T-helper 2 cell treated with Interferon-gamma antibody and Interleukin-4, amounts not matched to agents 5 μg/mL and 100 μg/mL, for 36 hours (primary cell): ENCODE measurements around the gene AHNAK.
A peak's percentile ranks its signal among the peaks of the same experiment; 100 is the strongest.

ENCODE experiments used
- DNase-seq: peaks from one replicate; pipeline ENCODE4 v3.0.0; 2021; ENCODE audit warnings: low spot score
- H3K27ac Mint-ChIP-seq: one replicate; pipeline ENCODE4 v1.8.0; 2021; ENCODE audit warnings: mild to moderate bottlenecking, mixed read lengths
- H3K27me3 Mint-ChIP-seq: one replicate; pipeline ENCODE4 v1.8.0; 2021; ENCODE audit warnings: low read depth, mixed read lengths
- H3K36me3 Mint-ChIP-seq: one replicate; pipeline ENCODE4 v1.8.0; 2021; ENCODE audit warnings: low read depth, mixed read lengths
- H3K4me1 Mint-ChIP-seq: one replicate; pipeline ENCODE4 v1.8.0; 2021; ENCODE audit warnings: low read depth, mixed read lengths
- H3K4me3 Mint-ChIP-seq: one replicate; pipeline ENCODE4 v1.8.0; 2022; ENCODE audit warnings: mild to moderate bottlenecking, moderate library complexity, mixed read lengths
- H3K9me3 Mint-ChIP-seq: one replicate; pipeline ENCODE4 v1.8.0; 2021; ENCODE audit warnings: mixed read lengths

AHNAK gene

GRCh38 chr11:62413060-62413696 is 133.4 kb downstream of the AHNAK start:
- no peaks in the 10 kb centered on the region for H3K27me3 Mint-ChIP-seq
- H3K4me1 Mint-ChIP-seq, result peaks cover 2% of the 10 kb centered on the region
- H3K36me3 Mint-ChIP-seq, result no peaks in the 10 kb centered on the region
- no peak overlapping the region for H3K4me3 Mint-ChIP-seq
- H3K9me3 Mint-ChIP-seq, result no peaks in the 10 kb centered on the region
- DNase-seq, result no peak
- H3K27ac Mint-ChIP-seq, result no peak overlapping the region

GRCh38 chr11:62411524-62411923 is 135.1 kb downstream of the AHNAK start:
- DNase-seq, result no peak
- H3K36me3 Mint-ChIP-seq, result no peaks in the 10 kb centered on the region
- no peaks in the 10 kb centered on the region for H3K27me3 Mint-ChIP-seq
- no peak overlapping the region for H3K27ac Mint-ChIP-seq
- no peaks in the 10 kb centered on the region for H3K9me3 Mint-ChIP-seq
- H3K4me3 Mint-ChIP-seq, result no peak overlapping the region
- peaks cover 2% of the 10 kb centered on the region for H3K4me1 Mint-ChIP-seq

- peaks cover 2% of the 10 kb centered on the region for H3K4me1 Mint-ChIP-seq
- H3K36me3 Mint-ChIP-seq, result no peaks in the 10 kb centered on the region
- peaks cover 4% of the 10 kb centered on the region for H3K27me3 Mint-ChIP-seq
- no peak overlapping the region for H3K27ac Mint-ChIP-seq
- no peak for DNase-seq
- no peak overlapping the region for H3K4me3 Mint-ChIP-seq
- no peaks in the 10 kb centered on the region for H3K9me3 Mint-ChIP-seq
These were observed 135.6 kb downstream of the AHNAK start for GRCh38 chr11:62410972-62411371.

- Mint-ChIP-seq H3K36me3 (no peaks in the 10 kb centered on the region), H3K27ac (no peak overlapping the region), H3K27me3 (peaks cover 6% of the 10 kb centered on the region), H3K4me1 (no peaks in the 10 kb centered on the region), H3K9me3 (no peaks in the 10 kb centered on the region), H3K4me3 (no peak overlapping the region)
- no peak for DNase-seq
These were observed 136.8 kb downstream of the AHNAK start for GRCh38 chr11:62409831-62410230.

- DNase-seq, result no peak
- Mint-ChIP-seq H3K4me1 (peaks cover 19% of the 10 kb centered on the region), H3K27me3 (peaks cover 7% of the 10 kb centered on the region), H3K27ac (no peak overlapping the region), H3K36me3 (no peaks in the 10 kb centered on the region), H3K4me3 (no peak overlapping the region), H3K9me3 (no peaks in the 10 kb centered on the region)
These were observed 140.6 kb downstream of the AHNAK start for GRCh38 chr11:62406034-62406433.

GRCh38 chr11:62404901-62405300 is 141.7 kb downstream of the AHNAK start:
- peaks cover 7% of the 10 kb centered on the region for H3K27me3 Mint-ChIP-seq
- no peak for DNase-seq
- H3K4me3 Mint-ChIP-seq, result no peak overlapping the region
- H3K9me3 Mint-ChIP-seq, result no peaks in the 10 kb centered on the region
- H3K27ac Mint-ChIP-seq, result no peak overlapping the region
- H3K36me3 Mint-ChIP-seq, result no peaks in the 10 kb centered on the region
- H3K4me1 Mint-ChIP-seq, result peaks cover 19% of the 10 kb centered on the region

- no peak overlapping the region for H3K27ac Mint-ChIP-seq
- H3K4me3 Mint-ChIP-seq, result no peak overlapping the region
- peaks cover 19% of the 10 kb centered on the region for H3K4me1 Mint-ChIP-seq
These were observed 142.2 kb downstream of the AHNAK start for GRCh38 chr11:62404435-62404834.

GRCh38 chr11:62402960-62403730 is 143.5 kb downstream of the AHNAK start:
- H3K4me1 Mint-ChIP-seq, result peaks cover 23% of the 10 kb centered on the region
- peaks cover 2% of the 10 kb centered on the region for H3K36me3 Mint-ChIP-seq
- no peaks in the 10 kb centered on the region for H3K9me3 Mint-ChIP-seq
- peaks cover 7% of the 10 kb centered on the region for H3K27me3 Mint-ChIP-seq
- no peak for DNase-seq
- peak overlapping the region; percentile 92 for H3K27ac Mint-ChIP-seq
- peak overlapping the region; percentile 82 for H3K4me3 Mint-ChIP-seq

More at GRCh38 chr11:62404435-62404834, 142.2 kb downstream of the AHNAK start:
- no peak for DNase-seq
- H3K36me3 Mint-ChIP-seq, result no peaks in the 10 kb centered on the region
- H3K27me3 Mint-ChIP-seq, result peaks cover 7% of the 10 kb centered on the region
- H3K9me3 Mint-ChIP-seq, result no peaks in the 10 kb centered on the region

- Mint-ChIP-seq H3K4me1 (peaks cover 24% of the 10 kb centered on the region), H3K4me3 (peak overlapping the region; percentile 82), H3K9me3 (no peaks in the 10 kb centered on the region), H3K36me3 (peaks cover 2% of the 10 kb centered on the region), H3K27me3 (peaks cover 7% of the 10 kb centered on the region), H3K27ac (peak overlapping the region; percentile 92)
- peak; percentile 42 for DNase-seq
These were observed 144.2 kb downstream of the AHNAK start for GRCh38 chr11:62402226-62402959.

GRCh38 chr11:62401811-62402210 is 144.8 kb downstream of the AHNAK start:
- peaks cover 7% of the 10 kb centered on the region for H3K27me3 Mint-ChIP-seq
- H3K4me3 Mint-ChIP-seq, result peak overlapping the region; percentile 82
- peak overlapping the region; percentile 92 for H3K27ac Mint-ChIP-seq
- DNase-seq, result no peak
- peaks cover 2% of the 10 kb centered on the region for H3K36me3 Mint-ChIP-seq
- H3K9me3 Mint-ChIP-seq, result no peaks in the 10 kb centered on the region
- H3K4me1 Mint-ChIP-seq, result peaks cover 24% of the 10 kb centered on the region

GRCh38 chr11:62401356-62401755 is 145.2 kb downstream of the AHNAK start:
- H3K4me3 Mint-ChIP-seq, result peak overlapping the region; percentile 82
- H3K27me3 Mint-ChIP-seq, result peaks cover 6% of the 10 kb centered on the region
- peaks cover 2% of the 10 kb centered on the region for H3K36me3 Mint-ChIP-seq
- peak overlapping the region; percentile 92 for H3K27ac Mint-ChIP-seq
- no peaks in the 10 kb centered on the region for H3K9me3 Mint-ChIP-seq
- no peak for DNase-seq
- peaks cover 24% of the 10 kb centered on the region for H3K4me1 Mint-ChIP-seq

GRCh38 chr11:62400760-62401159 is 145.8 kb downstream of the AHNAK start:
- no peak for DNase-seq
- no peak overlapping the region for H3K27ac Mint-ChIP-seq
- peaks cover 24% of the 10 kb centered on the region for H3K4me1 Mint-ChIP-seq
- peaks cover 2% of the 10 kb centered on the region for H3K36me3 Mint-ChIP-seq
- peaks cover 3% of the 10 kb centered on the region for H3K27me3 Mint-ChIP-seq
- H3K4me3 Mint-ChIP-seq, result no peak overlapping the region
- no peaks in the 10 kb centered on the region for H3K9me3 Mint-ChIP-seq

GRCh38 chr11:62400281-62400680 is 146.3 kb downstream of the AHNAK start:
- no peak for DNase-seq
- Mint-ChIP-seq H3K4me3 (no peak overlapping the region), H3K36me3 (peaks cover 2% of the 10 kb centered on the region), H3K9me3 (no peaks in the 10 kb centered on the region), H3K4me1 (peaks cover 24% of the 10 kb centered on the region), H3K27me3 (peaks cover 3% of the 10 kb centered on the region), H3K27ac (no peak overlapping the region)

GRCh38 chr11:62399878-62400266 is 146.7 kb downstream of the AHNAK start:
- Mint-ChIP-seq H3K27me3 (peaks cover 1% of the 10 kb centered on the region), H3K27ac (no peak overlapping the region), H3K9me3 (no peaks in the 10 kb centered on the region), H3K4me1 (peaks cover 25% of the 10 kb centered on the region), H3K36me3 (peaks cover 2% of the 10 kb centered on the region), H3K4me3 (no peak overlapping the region)
- no peak for DNase-seq
